NCI-H1930 (cell line): ENCODE results near the gene BCAR1.
"Not testable (repeated sequence)": the region's sequence is repeated elsewhere in the genome, so short reads cannot be mapped to it uniquely, and the experiment has no call there.

Experiments used
- DNase-seq, 2 experiments: peaks; one replicate each; lab custom pipeline; 2025; lab: John Stamatoyannopoulos, UW

Gene BCAR1

DNA sequence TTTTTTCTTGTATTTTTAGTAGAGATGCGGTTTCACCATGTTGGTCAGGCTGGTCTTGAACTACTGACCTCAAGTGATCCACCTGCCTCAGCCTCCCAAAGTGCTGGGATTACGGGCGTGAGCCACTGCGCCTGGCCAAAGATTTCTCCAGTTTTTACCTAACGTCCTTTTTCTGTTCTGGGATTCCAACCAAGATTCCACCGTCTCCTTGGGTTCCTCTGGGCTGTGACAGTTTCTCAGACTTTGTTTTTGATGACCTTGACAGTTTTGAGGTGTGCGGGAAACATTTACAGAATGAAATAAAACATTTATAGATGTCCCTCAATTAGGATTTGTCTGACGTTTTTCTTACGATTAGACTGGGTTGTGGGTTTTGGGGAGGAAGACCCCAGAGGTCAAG is 17.9 kb upstream of the BCAR1 start:
- not testable (repeated sequence) for DNase-seq

- no peak for DNase-seq
Observed at GRCh38 chr16:75267631-75268264, 16.3 kb upstream of the BCAR1 start.

DNA sequence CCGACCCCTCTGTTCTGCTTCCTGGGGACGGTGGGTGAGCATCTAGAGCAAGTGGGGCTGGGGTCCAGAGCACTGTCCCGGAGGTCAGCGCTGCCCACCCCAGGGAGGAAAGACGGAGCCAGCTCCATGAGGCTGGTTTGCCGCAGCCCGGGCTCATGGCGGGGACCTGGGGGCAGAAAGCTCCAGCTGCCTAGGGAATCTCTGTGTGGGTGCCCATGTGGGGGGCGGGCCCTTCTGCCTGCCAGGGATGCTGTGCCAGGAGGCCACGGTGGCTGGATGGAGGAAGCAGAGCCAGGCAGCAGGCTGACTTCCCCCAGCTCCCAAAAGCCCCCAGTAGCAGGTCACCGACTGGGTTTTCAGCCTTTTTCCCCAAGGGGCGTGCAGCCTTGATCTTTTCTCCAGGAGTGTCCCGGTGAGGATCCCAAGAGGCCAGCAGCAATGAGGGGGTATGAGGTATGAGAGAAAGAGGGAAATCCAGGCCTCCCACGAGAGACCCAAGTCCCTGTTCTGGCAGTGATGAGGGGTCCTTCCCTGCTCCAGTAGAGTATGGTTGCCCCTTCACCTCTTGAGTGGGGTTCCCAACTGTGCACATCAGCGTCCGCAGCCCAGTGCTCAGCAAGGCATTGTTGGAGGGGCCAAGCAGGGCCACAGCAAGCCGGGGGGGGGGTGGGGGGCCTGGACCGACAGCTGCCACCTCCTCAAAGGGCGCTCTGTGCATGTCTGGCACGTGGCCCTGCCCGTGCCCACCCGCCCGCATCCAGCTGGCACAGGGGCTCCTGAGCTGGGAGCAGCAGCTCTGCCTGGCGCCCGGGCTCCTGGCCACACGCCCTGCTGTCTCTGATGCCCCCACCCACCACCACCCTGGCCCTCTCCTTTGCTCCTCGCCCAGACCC is 15.6 kb upstream of the BCAR1 start:
- no peak for DNase-seq

DNA sequence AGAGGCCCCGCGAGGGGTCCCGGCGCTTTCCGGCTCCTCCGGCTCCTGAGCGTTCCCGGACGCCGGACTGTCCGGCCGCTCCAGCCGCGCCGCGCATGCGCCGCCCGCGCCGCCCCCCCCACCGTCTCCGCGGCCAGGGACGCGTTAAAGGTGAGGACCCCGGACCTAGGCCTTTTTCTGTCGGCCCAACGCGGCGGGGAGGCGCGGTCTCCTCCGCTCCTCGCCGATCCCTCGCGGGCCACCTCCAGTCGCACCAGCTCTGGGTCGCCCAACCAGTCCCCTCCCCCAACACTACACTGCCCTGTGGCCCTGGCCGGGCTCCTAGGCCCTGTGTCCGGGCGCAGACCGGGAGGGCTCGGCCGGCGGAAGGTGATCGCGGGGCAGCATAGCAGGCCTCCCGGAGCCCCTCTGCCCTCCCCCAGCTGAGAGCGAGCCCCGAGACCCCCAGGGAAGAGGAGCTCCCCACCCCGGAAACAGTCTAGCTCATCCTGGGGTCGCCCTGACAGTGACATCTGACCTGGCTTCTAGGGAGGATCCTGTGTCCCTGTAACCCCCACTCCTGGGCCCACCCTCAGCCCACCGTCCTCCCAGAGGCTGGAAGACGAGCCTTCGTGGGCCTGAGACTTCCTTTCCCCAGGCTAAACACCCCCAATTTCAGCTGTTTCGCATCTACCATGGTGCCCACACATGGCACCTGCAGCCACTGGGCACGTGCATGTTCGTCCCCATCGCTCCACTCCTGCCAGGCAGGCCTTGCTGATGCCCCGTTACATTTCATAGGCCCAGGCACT is 14.7 kb upstream of the BCAR1 start:
- DNase-seq: peak in 1 of 2 experiments; percentile 50

DNA sequence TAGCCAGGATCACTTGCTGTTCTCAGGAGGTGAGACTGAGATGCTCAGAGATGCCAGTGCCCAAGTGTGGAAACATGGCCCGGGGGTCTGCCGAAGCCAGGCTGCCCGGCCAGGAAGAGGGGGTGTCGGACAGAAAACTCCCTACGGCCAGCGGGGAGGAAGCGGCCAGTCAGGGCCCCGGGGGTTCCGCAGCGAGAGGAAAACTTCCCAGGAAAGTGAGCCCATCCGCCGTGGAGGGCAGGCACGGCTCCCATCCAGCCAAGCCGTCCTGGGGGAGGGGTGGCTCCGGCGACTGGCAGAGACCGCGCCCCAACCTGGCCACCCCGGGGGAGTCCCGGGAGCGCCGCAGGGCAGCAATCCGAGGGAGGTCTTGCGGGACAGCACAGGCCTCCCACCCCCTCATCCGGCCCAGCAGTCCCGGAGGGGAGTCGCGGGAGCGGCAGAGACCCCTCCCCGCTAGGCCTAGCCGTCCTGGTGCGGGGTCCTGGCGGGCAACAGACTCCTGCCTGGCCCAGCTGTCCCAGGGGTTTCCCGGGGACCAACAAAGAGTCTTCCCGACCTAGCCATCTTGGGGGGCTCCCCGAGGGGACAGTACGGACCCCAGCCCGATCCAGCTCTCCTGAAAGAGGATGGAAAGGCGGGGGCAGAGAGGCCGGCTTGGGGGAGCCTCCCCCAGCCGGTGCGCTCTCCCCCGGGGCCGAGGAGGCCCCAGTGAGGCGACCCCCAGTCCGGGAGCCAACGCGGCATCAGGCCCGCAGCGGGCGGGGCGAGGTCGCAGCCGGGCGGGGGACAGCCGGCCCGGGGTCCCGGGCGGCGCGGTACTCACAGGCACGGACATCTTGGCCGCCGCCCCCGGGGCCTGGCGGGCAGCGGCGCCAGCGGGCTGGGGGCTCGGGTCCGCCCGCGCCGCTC is 13.8 kb upstream of the BCAR1 start:
- no peak for DNase-seq

- DNase-seq: no peak
Observed at GRCh38 chr16:75264457-75264998, 13.1 kb upstream of the BCAR1 start.

DNA sequence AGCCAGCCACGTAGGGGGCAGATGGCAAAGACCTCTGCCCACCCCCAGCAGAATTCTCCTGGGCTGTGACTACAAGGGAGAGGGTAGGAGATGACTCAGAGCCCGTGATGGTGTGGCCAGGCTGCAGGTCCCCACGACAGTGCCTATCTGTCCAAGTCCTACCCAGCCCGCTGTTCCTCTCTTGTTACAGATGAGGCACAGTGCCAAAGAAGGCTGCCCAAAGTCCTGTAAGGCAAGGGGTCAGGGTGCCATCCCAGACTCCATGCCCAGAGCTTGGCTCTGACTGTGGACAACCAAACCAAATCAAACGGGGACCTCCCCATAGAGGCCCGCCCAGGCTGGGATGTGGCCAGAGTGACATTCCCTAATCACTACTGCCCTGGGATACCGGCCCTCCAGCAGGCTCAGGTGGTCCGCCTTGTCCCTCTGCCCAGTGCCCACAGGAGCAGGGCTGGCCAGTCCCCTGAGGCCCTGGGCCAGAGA is 12.6 kb upstream of the BCAR1 start:
- DNase-seq: no peak

GRCh38 chr16:75263291-75263962 is 12.0 kb upstream of the BCAR1 start:
- DNase-seq: no peak

DNA sequence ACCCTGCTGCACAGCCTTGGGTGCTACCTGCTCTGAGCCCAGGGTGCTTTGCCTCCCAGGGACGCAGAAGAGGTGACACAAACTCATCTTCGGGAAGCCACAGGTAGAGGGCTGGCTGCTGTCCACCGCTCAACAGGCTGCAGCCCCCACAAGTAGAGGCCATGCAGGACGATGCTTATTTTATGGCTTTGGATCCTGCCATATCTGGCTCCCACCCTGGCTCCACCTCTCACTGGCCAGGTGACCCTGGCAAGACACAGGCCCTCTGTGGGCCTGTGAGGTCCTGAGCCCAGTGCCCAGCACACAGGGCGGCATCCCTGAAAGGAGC is 11.3 kb upstream of the BCAR1 start:
- no peak for DNase-seq

DNA sequence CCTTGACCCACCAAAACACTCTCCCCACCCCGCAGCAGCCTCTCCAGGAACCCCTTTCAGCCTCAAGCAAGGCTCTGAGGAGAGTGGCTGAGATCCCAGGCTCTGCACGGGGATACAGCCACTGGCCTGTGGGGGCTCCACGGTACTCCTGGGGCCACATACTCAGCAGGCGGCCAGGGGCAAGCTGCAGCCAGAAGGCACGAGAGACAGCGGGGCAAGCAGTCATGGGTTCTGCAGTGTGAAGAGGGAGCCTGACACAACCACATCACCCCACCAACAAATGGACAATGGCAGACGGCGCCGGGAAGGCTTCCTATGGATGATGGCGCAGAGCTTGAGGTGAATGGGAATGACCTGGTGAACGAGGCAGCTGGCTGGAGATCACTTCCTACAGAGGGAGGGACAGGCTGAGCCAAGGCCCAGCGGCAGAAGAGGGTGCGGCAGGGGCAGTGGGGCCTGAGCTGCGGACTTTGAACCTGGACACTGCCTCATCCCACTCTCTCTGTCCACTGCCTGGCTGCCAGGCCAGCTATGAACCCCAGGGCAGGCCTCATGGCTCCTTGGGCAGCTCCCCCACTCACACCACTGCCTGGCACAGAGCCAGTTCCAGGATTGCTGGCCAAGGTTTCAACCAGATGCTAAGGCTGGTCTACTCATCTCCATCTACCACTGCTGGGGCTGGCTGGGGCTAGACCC is 10.8 kb upstream of the BCAR1 start:
- no peak for DNase-seq

- DNase-seq: no peak
Observed at GRCh38 chr16:75261590-75262078, 10.2 kb upstream of the BCAR1 start.

DNA sequence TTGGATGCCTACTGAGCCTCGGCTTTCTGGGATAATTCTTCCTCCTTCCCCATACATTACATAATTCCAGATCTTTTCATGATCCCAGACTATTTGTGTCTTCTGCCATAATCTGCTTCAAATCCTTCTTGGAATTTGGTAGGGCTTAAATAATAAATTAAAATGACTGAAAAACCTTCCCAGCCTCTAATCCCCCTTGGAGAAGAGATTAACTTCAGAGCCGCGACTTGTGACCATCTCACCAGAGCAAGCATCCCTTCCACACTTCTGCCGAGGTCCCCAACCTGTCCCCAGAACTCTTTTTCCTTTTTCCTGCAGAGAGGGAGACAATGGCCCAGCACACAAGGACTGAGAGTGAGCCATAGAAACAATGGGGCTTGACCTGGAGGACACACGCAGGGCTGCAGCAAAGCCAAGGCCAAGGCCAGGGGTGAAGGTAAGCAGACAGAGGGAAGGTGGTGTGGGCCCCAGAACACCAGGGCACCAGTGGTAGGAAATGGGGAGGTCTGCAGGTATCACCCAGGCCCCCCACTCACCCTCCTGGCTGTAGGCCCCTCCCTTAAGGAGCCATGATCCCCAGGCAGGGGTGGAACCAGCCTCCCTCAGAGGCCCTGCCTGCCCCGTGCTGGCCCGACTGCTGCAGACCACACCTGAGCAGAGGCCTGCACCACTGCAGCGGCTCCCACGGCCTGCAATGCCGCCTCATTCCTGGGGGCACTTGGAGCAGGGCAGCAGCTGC is 9.6 kb upstream of the BCAR1 start:
- no peak for DNase-seq

GRCh38 chr16:75258807-75259141 is 7.3 kb upstream of the BCAR1 start:
- no peak for DNase-seq

- DNase-seq: no peak
Observed at GRCh38 chr16:75257886-75258806, 6.7 kb upstream of the BCAR1 start.

DNA sequence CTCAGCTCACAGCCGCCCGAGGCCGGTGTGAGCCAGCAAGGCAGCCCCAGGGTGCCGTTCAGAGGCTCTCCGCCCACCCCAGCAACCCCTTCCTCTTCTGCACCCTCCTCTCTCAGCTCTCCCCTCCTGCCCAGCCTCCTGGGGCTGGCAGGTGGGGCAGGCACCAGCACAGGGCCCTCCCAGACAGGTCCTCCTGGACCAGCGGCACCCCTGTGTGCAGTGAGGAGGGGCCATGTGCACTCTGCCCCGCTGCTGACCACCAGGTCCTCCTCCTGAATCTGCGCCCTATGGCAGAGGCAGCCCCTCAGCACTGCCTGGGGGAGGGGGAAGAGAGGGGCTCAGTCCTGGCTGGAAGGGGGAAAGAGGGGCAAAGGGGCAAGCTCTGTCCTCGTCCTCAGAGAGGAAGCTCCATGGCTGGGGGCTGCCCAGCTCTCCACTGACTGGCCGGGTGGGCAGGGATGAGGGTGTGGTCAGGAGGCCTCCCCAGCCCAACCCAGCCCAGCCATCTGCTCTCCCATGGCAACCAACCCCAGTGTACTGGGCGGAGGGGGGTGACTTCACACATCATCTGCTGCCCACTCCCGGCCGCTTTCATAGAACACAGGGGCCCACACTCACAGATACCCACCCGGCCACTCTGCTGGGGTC is 5.4 kb upstream of the BCAR1 start:
- DNase-seq: no peak

DNA sequence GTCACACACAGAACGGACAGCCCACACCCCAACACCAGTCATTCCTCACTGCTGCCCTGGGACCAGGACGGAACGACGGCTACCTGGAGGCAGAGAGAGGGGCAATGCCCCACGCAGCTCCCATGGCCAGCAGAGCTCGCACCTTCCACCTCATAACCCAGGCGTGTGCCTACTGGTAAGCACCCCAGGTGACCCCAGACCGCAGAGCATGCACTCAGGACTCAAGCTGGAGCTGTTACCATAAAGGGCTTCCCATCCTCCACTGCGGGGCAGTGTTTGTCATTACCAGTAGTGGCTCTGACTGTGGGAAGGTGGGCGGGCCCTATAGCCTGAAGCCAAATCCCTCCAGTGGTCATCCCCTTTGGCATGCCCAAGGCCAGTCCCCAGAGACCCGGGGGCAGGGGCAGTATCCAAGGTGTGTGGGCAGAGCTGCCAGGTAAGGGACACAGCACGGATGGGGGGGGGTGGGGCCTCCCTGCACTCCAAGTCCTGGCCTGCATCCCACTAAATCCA is 4.7 kb upstream of the BCAR1 start:
- DNase-seq: no peak

DNA sequence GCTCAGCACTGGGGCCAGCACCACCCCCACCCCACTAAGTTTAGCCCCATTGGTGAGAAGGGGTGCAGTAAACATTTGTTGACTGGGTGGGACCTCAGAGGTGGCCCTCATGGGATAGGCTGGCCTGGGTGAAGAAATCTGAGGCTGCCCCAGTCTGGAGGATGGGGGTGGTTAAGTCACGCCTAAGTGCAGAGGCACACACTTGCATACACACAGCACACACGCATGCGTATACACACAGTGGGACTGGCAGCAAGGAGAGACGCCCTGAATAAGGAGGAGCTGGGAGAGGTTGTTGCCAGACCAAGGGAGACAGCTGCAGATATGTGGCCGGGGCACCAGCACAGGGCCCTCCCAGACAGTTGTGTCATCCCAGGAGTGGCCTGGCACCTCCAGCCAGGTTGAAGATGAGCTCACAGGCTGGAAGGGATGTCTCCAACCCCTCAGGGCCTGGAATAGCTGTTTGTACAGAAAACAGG is 3.0 kb upstream of the BCAR1 start:
- no peak for DNase-seq
